Lower leg skin (tissue), 3 donors: Measurements from ENCODE around the gene NAV3.

Experiments
- POLR2A ChIP-seq, 2 donors: fragments of 450-650 bp; IDR thresholded peaks; one replicate each; pipeline ENCODE4 v1.6.1; 2016 to 2017; ENCODE audit warnings: antibody characterized with exemption in 2 of 2, mild to moderate bottlenecking in 1 of 2, moderate library complexity in 1 of 2
- TF ChIP-seq, protein P1 (sequence below), 3 donors: fragments of 450-650 bp; IDR thresholded peaks; one replicate each; pipeline ENCODE4 v1.5.1; 2016; ENCODE audit warnings: antibody characterized with exemption in 3 of 3, mild to moderate bottlenecking in 3 of 3, moderate library complexity in 2 of 3

GRCh38 chr12:78220811-78221210, 390.1 kb downstream of the NAV3 start:
- TF ChIP-seq, protein P1, sequence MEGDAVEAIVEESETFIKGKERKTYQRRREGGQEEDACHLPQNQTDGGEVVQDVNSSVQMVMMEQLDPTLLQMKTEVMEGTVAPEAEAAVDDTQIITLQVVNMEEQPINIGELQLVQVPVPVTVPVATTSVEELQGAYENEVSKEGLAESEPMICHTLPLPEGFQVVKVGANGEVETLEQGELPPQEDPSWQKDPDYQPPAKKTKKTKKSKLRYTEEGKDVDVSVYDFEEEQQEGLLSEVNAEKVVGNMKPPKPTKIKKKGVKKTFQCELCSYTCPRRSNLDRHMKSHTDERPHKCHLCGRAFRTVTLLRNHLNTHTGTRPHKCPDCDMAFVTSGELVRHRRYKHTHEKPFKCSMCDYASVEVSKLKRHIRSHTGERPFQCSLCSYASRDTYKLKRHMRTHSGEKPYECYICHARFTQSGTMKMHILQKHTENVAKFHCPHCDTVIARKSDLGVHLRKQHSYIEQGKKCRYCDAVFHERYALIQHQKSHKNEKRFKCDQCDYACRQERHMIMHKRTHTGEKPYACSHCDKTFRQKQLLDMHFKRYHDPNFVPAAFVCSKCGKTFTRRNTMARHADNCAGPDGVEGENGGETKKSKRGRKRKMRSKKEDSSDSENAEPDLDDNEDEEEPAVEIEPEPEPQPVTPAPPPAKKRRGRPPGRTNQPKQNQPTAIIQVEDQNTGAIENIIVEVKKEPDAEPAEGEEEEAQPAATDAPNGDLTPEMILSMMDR (IDR thresholded peaks at IDR 0.05): no peak
- no peak for TF ChIP-seq POLR2A (IDR thresholded peaks at IDR 0.05)
